Mesenchymal stem cell (in vitro differentiated cells and primary cell): ENCODE results near the gene TNFRSF1B.

Experiments
- DNase-seq: peaks from one replicate; pipeline ENCODE4 v3.0.0-alpha.2; 2013
- H2AFZ ChIP-seq: one replicate; pipeline ENCODE4 v1.6.1; 2013; ENCODE audit warnings: low read depth, mild to moderate bottlenecking, control low read depth, inconsistent platforms, low read length, moderate library complexity
- H2AK5ac ChIP-seq: 2 replicates; pipeline ENCODE4 v1.6.1; 2013; ENCODE audit warnings: low read length, moderate library complexity, mild to moderate bottlenecking, inconsistent platforms; ENCODE audit not compliant: severe bottlenecking
- H2BK120ac ChIP-seq: one replicate; pipeline ENCODE4 v1.6.1; 2013; ENCODE audit warnings: low read depth, mild to moderate bottlenecking, inconsistent platforms, low read length, moderate library complexity
- H2BK12ac ChIP-seq, 2 experiments: one replicate each; pipeline ENCODE4 v1.6.1; 2013; ENCODE audit warnings: inconsistent platforms in 2 of 2, low read length in 2 of 2, mild to moderate bottlenecking in 2 of 2, moderate library complexity in 2 of 2, control low read depth in 1 of 2
- H2BK15ac ChIP-seq: one replicate; pipeline ENCODE4 v1.6.1; 2013; ENCODE audit warnings: mild to moderate bottlenecking, low read depth, inconsistent platforms; ENCODE audit not compliant: poor library complexity, severe bottlenecking
- H2BK5ac ChIP-seq: 2 replicates; pipeline ENCODE4 v1.6.1; 2013; ENCODE audit warnings: low read depth, mild to moderate bottlenecking, low read length, control low read depth, inconsistent platforms; ENCODE audit not compliant: poor library complexity, severe bottlenecking
- H3K14ac ChIP-seq, 2 experiments: one replicate each; pipeline ENCODE4 v1.6.1; 2013; ENCODE audit warnings: inconsistent platforms in 2 of 2, low read length in 2 of 2, control low read depth in 1 of 2, mild to moderate bottlenecking in 1 of 2, moderate library complexity in 1 of 2
- H3K18ac ChIP-seq, 2 experiments: one replicate each; pipeline ENCODE4 v1.6.1; 2013; ENCODE audit warnings: inconsistent platforms in 2 of 2, low read length in 2 of 2, control low read depth in 1 of 2, low read depth in 1 of 2, mild to moderate bottlenecking in 1 of 2
- H3K23ac ChIP-seq, 2 experiments: one replicate each; pipeline ENCODE4 v1.6.1; 2013; ENCODE audit warnings: inconsistent platforms in 2 of 2, low read length in 2 of 2, mild to moderate bottlenecking in 2 of 2, moderate library complexity in 2 of 2, control low read depth in 1 of 2
- H3K27ac ChIP-seq: 2 replicates; pipeline ENCODE4 v1.5.1; 2013; ENCODE audit warnings: mild to moderate bottlenecking, moderate library complexity, low read length, control low read depth, inconsistent platforms; ENCODE audit not compliant: poor library complexity, severe bottlenecking
- H3K27me3 ChIP-seq, 2 experiments: 2 replicates each; pipeline versions ENCODE4 v1.6.1 to v1.7.0; 2013; ENCODE audit warnings: low read length in 2 of 2, mild to moderate bottlenecking in 2 of 2, moderate library complexity in 2 of 2, control low read depth in 1 of 2, inconsistent platforms in 1 of 2; ENCODE audit not compliant: control insufficient read depth in 1 of 2, insufficient read depth in 1 of 2
- H3K36me3 ChIP-seq, 2 experiments: 2 replicates each; pipeline versions ENCODE4 v1.6.1 to v1.7.0; 2013; ENCODE audit warnings: low read length in 2 of 2, control low read depth in 1 of 2, inconsistent platforms in 1 of 2, low read depth in 1 of 2, mild to moderate bottlenecking in 1 of 2; ENCODE audit not compliant: insufficient read depth in 2 of 2, control insufficient read depth in 1 of 2
- H3K4ac ChIP-seq, 2 experiments: one replicate each; pipeline ENCODE4 v1.6.1; 2013; ENCODE audit warnings: inconsistent platforms in 2 of 2, low read length in 2 of 2, mild to moderate bottlenecking in 2 of 2, moderate library complexity in 2 of 2, control low read depth in 1 of 2, low read depth in 1 of 2
- H3K4me1 ChIP-seq: 2 replicates; pipeline ENCODE4 v1.6.1; 2013; ENCODE audit warnings: low read depth, low read length, control low read depth; ENCODE audit not compliant: control insufficient read depth, insufficient read depth
- H3K4me2 ChIP-seq: 2 replicates; pipeline ENCODE4 v1.6.1; 2013; ENCODE audit warnings: low read length, mild to moderate bottlenecking, inconsistent platforms; ENCODE audit not compliant: poor library complexity, severe bottlenecking
- H3K4me3 ChIP-seq, 2 experiments: 2 replicates each; pipeline versions ENCODE4 v1.5.1 to v1.7.0; 2013; ENCODE audit warnings: low read length in 2 of 2, mild to moderate bottlenecking in 2 of 2, control low read depth in 1 of 2, low read depth in 1 of 2; ENCODE audit not compliant: insufficient read depth in 1 of 2
- H3K79me1 ChIP-seq: replicated peaks from 2 replicates; pipeline ENCODE4 v1.6.1; 2013; ENCODE audit warnings: mild to moderate bottlenecking, control low read depth, low read length, inconsistent platforms; ENCODE audit not compliant: poor library complexity, severe bottlenecking
- H3K9ac ChIP-seq: 2 replicates; pipeline ENCODE4 v1.7.0; 2013; ENCODE audit warnings: mild to moderate bottlenecking, low read length, moderate library complexity
- H3K9me3 ChIP-seq: 2 replicates; pipeline ENCODE4 v1.7.0; 2013; ENCODE audit warnings: mild to moderate bottlenecking, low read length; ENCODE audit not compliant: control insufficient read depth
- H4K8ac ChIP-seq: one replicate; pipeline ENCODE4 v1.6.1; 2013; ENCODE audit warnings: inconsistent platforms, mild to moderate bottlenecking, low read length, moderate library complexity
- H4K91ac ChIP-seq: one replicate; pipeline ENCODE4 v1.6.1; 2013; ENCODE audit warnings: mild to moderate bottlenecking, low read length, inconsistent platforms
- WGBS: methylation state at CpG from one replicate; pipeline ENCODE4 v1.1.7; 2013; ENCODE audit warnings: mixed read lengths; 5-methylcytosine and 5-hydroxymethylcytosine counted together

The TNFRSF1B gene

GRCh38 chr1:12229386-12229834 is 62.6 kb downstream of the TNFRSF1B start:
- Histone ChIP-seq H3K79me1 (peaks cover 19% of the 10 kb centered on the region), H3K36me3 (no peaks in the 10 kb centered on the region), H3K4me2 (no peak overlapping the region), H4K91ac (no peak overlapping the region), H3K9me3 (no peaks in the 10 kb centered on the region), H2AK5ac (no peak overlapping the region), H3K4ac (no peak overlapping the region), H3K4me3 (peak overlapping the region in 1 of 2 experiments; percentile 23), H3K14ac (no peak overlapping the region), H3K18ac (no peak overlapping the region), H3K4me1 (peaks cover 11% of the 10 kb centered on the region), H3K27ac (no peak overlapping the region), H3K27me3 (no peaks in the 10 kb centered on the region), H2BK5ac (no peak overlapping the region), H2BK120ac (no peak overlapping the region), H2BK15ac (no peak overlapping the region), H4K8ac (peak overlapping the region; percentile 83), H2AFZ (peak overlapping the region; percentile 15), H2BK12ac (no peak overlapping the region), H3K9ac (peak overlapping the region; percentile 53), H3K23ac (no peak overlapping the region)
- no peak for DNase-seq
- 82% methylated on average over 8 of the region's 13 CpGs for WGBS

- Histone ChIP-seq H3K18ac (peak within 1 kb of the TSS; percentile 45 to 68), H2AK5ac (no peak within 1 kb of the TSS), H3K79me1 (peaks cover 21% of the 10 kb centered on the region), H3K23ac (peak within 1 kb of the TSS in 1 of 2 experiments; percentile 34), H3K4me1 (peaks cover 11% of the 10 kb centered on the region), H3K9me3 (no peaks in the 10 kb centered on the region), H3K27me3 (no peaks in the 10 kb centered on the region), H2BK15ac (peak within 1 kb of the TSS; percentile 86), H2BK12ac (peak within 1 kb of the TSS in 1 of 2 experiments; percentile 29), H3K4me2 (peak within 1 kb of the TSS; percentile 92), H3K4ac (peak within 1 kb of the TSS; percentile 5 to 73), H2BK120ac (peak within 1 kb of the TSS; percentile 78), H2AFZ (peak within 1 kb of the TSS; percentile 68), H4K91ac (peak within 1 kb of the TSS; percentile 72), H3K14ac (peak within 1 kb of the TSS in 1 of 2 experiments; percentile 53), H2BK5ac (no peak within 1 kb of the TSS), H3K4me3 (peak within 1 kb of the TSS; percentile 90 to 99), H3K36me3 (peaks cover 0 to 4% of the 10 kb centered on the region in 2 experiments), H4K8ac (peak within 1 kb of the TSS; percentile 83), H3K9ac (peak within 1 kb of the TSS; percentile 97), H3K27ac (no peak within 1 kb of the TSS)
- whole genome bisulfite sequencing, result under 1% methylated on average over 52 of the region's 77 CpGs
- DNase-seq, result peak; percentile 77
Observed at GRCh38 chr1:12229835-12230548, 63.2 kb downstream of the TNFRSF1B start, which contains the start of gene VPS13D. VPS13D (plus strand) TSS chr1:12230030; CDS start chr1:12234267, 4,237 bp downstream.

GRCh38 chr1:12230549-12231275 is 63.9 kb downstream of the TNFRSF1B start:
- H3K9ac ChIP-seq, result peak overlapping the region; percentile 97
- peak overlapping the region; percentile 92 for H3K4me2 ChIP-seq
- no peak overlapping the region for H2AK5ac ChIP-seq
- WGBS, result 2% methylated on average over 27 of the region's 36 CpGs
- H3K4me3 ChIP-seq, result peak overlapping the region; percentile 90 to 99
- no peaks in the 10 kb centered on the region for H3K27me3 ChIP-seq
- H4K8ac ChIP-seq, result peak overlapping the region; percentile 55
- H2AFZ ChIP-seq, result peak overlapping the region; percentile 42
- peak overlapping the region in 1 of 2 experiments; percentile 53 for H3K14ac ChIP-seq
- peaks cover 21% of the 10 kb centered on the region for H3K79me1 ChIP-seq
- no peaks in the 10 kb centered on the region for H3K9me3 ChIP-seq
- peak overlapping the region; percentile 39 to 73 for H3K4ac ChIP-seq
- H2BK120ac ChIP-seq, result peak overlapping the region; percentile 78
- peak overlapping the region; percentile 72 for H4K91ac ChIP-seq
- peak; percentile 45 for DNase-seq
- H3K18ac ChIP-seq, result peak overlapping the region; percentile 45 to 68
- H3K4me1 ChIP-seq, result peaks cover 11% of the 10 kb centered on the region
- peaks cover 0 to 8% of the 10 kb centered on the region in 2 experiments for H3K36me3 ChIP-seq
- H2BK15ac ChIP-seq, result peak overlapping the region; percentile 86
- peak overlapping the region in 1 of 2 experiments; percentile 34 for H3K23ac ChIP-seq
- peak overlapping the region in 1 of 2 experiments; percentile 76 for H2BK12ac ChIP-seq
- no peak overlapping the region for H2BK5ac ChIP-seq
- H3K27ac ChIP-seq, result peak overlapping the region; percentile 36

GRCh38 chr1:12231276-12231595 is 64.4 kb downstream of the TNFRSF1B start:
- H4K91ac ChIP-seq, result no peak overlapping the region
- H3K27me3 ChIP-seq, result no peaks in the 10 kb centered on the region
- no peak overlapping the region for H2BK5ac ChIP-seq
- no peak overlapping the region for H2AK5ac ChIP-seq
- H2BK12ac ChIP-seq, result no peak overlapping the region
- H3K4me2 ChIP-seq, result peak overlapping the region; percentile 92
- no peak overlapping the region for H2BK120ac ChIP-seq
- H3K4me3 ChIP-seq, result peak overlapping the region; percentile 90 to 99
- peaks cover 11% of the 10 kb centered on the region for H3K4me1 ChIP-seq
- H2BK15ac ChIP-seq, result peak overlapping the region; percentile 86
- peak overlapping the region; percentile 97 for H3K9ac ChIP-seq
- H4K8ac ChIP-seq, result peak overlapping the region; percentile 55
- H3K9me3 ChIP-seq, result no peaks in the 10 kb centered on the region
- DNase-seq, result peak; percentile 42
- WGBS, result 11% methylated on average over 3 of the region's 4 CpGs
- H3K27ac ChIP-seq, result peak overlapping the region; percentile 36
- peaks cover 3 to 14% of the 10 kb centered on the region in 2 experiments for H3K36me3 ChIP-seq
- peak overlapping the region in 1 of 2 experiments; percentile 39 for H3K4ac ChIP-seq
- no peak overlapping the region for H3K23ac ChIP-seq
- no peak overlapping the region for H2AFZ ChIP-seq
- peak overlapping the region in 1 of 2 experiments; percentile 63 for H3K18ac ChIP-seq
- peaks cover 24% of the 10 kb centered on the region for H3K79me1 ChIP-seq
- no peak overlapping the region for H3K14ac ChIP-seq
